ENCODE measurements around the gene DYNC1H1. TPM values are rescaled to one million over a fixed set of nuclear protein-coding genes. Genes with fewer than 3 reads are reported as not detected.

DYNC1H1 gene
- total RNA-seq, 1 experiment from 2014 or later = 167 TPM

DNA sequence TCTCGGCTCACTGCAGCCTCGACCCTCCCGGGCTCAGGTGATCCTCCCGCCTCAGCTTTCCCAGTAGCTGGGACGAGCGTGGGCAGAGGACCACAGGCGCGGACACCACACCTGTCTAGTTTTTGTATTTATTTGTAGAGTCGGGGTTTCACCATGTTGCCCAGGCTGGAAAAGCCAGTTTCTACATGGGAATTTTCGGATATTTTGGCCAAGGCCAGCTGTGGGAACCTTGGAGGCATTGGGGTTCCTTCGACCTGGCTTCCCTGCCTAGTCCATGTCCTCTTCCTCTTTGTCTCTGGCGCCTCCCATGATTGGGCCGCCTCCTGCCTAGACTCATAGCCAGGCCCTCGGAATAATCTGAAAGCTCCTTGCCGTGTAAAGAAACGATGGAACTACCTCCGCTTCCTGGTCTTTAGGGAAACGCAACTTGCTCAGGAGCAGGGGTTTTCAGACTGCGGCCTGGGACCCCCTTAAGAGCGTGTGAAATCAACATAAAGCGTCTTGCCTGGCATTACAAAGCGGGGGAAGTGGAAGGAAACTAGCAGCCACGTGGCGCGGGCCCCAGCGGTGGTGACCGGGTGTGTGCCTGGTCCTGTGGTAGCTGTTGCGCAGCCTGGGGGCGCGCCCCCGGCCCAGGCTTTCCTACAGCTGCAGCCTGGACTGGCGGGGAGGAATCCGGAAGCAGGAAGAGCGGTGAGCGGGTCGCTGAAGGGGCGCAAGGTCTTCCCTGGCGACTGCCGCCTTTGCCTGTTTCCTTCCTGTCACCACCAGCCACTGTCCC lies 123.8 kb downstream of the DYNC1H1 start:
- DNase-seq (ENCODE audit: low read depth) = no peak

DNA sequence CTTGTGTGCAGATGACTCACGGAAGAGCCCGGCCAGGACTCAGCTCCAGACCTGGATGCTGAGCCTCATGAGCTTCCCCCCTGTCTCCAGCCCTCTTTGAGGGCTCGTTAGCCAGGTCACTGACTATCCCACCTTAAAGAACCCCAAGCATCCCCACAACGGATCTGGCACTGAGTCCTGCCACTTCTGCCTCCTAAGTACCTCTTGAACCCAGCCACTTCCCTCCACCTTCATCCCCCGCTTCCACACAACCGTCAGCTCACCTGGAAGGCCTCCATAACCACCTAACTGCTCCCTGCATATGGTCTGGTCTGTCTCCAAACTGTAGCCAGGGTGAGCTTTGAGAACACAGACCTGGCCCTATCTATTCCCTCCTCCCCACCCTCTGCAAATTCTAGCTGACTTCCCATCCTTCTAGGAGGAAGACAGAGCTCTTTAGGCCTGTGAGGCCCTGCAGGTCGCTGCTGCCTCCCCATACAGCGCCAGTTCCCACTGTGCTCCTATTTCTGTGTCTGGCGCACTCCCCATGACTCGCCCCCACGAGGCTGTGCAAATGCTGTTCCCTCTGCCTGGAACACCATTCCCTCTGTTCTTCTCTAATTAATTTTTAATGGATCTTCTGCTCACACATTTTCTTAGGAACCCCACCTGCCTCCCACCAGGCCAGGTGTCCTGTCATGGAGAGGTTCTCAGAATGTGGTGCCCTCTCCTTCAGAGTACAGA lies 125.4 kb downstream of the DYNC1H1 start:
- DNase-seq (ENCODE audit: low read depth) = no peak

DNA sequence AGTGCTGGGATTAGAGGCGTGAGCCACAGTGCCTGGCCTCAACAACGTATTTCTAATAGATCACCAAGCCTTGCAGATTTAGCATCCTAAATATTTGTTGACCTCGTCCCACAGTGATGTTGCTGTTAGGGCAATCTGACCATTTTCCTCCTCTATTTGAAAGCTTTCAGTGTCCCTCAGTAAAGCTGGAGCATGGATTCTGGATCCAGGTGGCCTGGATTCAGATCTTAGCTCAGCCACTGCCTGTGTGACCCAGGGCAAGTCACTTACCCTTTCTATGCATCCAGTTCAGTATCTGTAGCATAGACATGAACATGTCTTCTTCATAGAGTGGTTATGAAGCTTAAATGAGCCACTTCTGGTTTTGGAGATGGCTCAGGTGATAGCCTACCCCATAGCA lies 126.3 kb downstream of the DYNC1H1 start:
- no peak for DNase-seq (ENCODE audit: low read depth)

DNA sequence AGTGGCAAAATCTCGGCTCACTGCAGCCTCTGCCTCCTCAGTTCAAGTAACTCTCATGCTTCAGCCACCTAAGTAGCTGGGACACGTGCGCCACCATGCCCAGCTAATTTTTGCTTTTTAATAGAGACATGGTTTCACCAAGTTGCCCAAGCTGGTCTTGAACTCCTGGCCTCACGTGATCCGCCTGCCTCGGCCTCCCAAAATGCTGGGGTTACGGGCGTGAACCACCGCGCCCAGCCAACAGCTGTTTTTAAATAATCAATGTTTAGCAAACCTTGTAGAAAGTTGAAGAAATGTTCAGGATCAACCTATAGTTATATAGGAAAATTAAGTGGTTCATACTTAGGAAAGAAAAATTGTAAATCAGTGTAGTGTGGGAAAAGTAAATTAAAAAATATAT lies 128.4 kb downstream of the DYNC1H1 start:
- DNase-seq (ENCODE audit: low read depth) = no peak

DNA sequence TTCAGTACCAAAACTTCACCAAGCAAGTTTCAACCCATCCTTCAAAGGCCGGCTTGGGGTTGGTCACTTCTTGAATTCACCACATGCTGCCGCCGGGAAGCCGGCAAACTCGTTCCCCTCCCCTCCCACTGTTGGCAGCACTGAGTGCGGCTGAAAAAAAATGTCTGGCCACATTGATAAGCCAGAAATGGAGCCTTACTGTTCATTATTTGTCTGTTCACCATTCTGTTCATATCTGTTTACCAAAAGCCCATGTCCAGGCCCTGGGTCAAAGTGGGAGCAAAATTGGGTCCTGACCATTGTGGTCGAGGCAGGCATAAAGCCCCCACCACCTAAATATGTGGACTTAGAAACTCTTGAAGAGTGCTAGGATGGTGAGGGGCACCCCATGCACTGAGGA lies 129.7 kb downstream of the DYNC1H1 start:
- DNase-seq (ENCODE audit: low read depth) = no peak

DNA sequence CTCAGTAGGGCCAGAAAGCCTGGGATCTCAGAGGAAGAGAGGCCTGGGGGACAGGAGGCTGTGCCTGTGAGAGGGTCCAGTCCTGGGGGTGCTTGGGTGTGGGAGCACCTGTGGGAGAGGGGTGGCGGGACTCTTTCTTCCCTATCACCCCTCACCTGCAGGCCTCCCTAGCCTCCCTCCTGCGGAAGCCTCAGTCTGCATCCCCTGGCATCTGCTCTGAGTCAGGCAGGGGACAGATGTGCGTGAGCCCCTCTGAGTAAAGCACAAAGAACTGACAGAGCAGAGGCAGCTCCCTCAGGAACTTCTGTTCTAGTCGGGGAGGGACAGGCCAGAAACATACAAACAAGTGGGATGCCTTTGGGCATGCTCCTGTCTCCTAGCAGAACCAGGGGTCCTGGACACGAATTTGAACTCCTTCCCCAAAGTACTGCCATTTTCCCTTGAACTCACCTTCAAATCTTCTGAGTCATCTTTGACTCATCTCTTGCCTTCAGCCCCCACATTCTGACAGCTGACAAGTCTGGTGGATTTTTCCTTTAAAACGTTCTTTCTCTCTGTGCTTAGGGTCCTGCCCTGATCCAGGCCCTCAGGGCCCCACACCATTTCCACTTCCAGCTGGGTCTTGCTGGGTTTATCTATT lies 131.0 kb downstream of the DYNC1H1 start:
- DNase-seq (ENCODE audit: low read depth) = peak; percentile 68

DNA sequence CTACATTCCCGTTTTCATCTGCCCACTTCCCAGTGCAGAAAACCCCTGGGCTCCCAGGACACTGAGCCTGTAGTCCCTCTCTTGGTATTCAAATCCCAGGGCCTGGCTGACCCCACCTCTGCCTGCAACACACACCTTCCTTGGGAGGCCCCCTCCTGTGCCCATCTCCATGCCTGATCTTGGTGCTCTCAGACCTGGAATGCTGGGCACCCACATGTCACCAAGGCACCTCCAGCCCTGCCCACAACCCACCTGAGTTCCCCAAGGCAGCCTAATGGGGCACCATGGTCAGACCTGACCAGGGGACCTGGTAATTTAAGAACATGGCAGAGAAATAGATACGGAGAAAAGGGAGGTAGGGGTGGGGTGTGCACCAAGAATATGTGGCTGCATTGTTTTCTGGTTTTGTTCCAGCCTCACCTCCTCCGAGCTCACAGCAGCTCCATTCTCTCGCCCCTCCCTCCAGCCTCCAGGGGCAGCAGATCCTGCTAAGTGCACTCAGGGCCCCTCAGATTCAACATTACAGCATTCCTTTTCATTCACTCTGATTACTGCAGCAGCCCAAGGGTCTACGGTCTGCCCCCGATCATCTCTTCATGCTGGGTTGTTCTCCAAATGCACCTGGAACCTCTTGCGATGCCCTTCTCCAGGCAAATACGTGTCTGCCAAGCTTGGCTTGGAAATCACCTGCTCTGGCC lies 131.6 kb downstream of the DYNC1H1 start:
- DNase-seq (ENCODE audit: low read depth) = no peak

DNA sequence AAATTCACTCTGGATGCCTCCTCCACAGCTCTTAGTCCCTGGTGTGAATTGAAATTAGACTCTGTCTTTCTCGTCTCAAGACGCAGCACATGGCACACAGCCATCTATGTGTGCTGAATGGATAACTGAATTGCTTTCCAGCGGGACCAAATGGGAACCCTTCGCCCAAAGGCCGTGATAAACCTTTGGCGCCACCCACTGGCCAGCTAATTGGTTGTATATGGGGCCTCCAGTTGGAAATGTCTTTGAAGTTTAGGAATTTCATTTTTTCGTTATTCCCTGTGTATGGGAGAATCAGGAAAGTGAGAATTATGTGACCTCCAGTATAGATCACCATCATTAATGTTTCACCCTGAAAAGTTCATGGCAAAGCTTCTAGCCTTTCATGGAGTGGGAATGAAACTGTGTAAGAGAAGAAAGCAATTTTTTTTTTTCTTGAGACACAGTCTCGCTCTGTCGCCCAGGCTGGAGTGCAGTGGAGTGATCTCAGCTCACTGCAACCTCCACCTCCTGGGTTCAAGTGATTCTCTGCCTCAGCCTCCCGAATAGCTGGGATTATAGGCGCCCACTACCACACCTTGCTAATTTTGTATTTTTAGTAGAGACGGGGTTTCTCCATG lies 132.3 kb downstream of the DYNC1H1 start:
- peak; percentile 75 for DNase-seq (ENCODE audit: low read depth)

DNA sequence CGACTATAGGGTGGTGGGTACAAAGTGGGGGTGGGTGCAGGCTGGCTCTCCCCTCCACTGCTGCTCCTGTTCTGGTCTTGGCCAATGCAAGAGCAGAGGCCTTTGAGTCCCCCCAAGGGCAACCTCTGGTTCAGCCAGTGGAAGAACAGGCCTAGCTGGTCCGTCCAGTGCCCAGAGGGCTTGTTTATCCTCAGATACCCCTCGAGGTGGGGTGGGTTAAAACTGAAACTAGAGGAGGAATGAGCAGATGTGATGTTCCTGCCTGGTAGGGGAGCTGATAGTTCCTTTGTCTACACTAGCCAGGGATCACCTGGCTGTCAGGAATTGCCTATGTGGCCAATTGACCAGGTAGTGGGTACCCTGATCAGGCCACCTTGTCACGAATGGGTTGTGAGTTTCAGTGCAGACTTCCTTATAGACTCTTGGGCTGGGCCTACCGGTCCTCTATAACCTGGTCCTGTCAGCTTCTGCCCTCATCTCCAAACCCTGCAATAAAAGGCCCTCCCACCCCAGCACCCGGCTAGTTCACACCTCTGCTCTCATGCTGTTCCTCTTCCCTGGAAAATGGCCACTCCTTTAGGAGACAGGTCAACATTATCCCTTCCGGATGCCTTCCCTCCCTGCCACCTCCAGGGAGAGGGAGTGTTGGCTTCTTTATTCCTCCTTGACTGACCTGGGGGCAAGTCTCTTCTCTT lies 133.2 kb downstream of the DYNC1H1 start:
- no peak for DNase-seq (ENCODE audit: low read depth)

DNA sequence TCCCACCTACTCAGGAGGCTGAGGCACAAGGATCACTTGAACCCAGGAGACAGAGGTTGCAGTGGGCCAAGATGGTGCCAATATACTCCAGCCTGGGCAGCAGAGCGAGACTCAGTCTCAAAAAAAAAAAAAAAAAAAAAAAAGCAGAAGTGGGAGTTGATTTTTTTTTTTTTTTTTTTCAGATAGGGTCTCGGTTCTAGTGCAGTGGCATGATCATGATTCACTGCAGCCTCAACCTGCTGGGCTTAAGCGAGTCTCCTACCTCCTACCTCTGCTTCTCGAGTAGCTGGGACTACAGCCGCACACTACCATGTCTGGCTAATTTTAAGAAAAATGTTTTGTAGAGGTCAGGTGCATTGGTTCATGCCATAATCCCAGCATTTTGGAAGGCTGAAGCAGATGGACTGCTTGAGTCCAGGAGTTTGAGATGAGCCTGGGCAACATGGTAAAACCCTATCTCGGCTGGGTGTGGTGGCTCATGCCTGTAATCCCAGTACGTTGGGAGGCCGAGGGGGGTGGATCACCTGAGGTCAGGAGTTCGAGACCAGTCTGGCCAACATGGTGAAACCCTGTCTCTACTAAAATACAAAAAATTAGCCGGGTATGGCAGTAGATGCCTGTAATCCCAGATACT lies 138.8 kb downstream of the DYNC1H1 start:
- DNase-seq (ENCODE audit: low read depth) = no peak

DNA sequence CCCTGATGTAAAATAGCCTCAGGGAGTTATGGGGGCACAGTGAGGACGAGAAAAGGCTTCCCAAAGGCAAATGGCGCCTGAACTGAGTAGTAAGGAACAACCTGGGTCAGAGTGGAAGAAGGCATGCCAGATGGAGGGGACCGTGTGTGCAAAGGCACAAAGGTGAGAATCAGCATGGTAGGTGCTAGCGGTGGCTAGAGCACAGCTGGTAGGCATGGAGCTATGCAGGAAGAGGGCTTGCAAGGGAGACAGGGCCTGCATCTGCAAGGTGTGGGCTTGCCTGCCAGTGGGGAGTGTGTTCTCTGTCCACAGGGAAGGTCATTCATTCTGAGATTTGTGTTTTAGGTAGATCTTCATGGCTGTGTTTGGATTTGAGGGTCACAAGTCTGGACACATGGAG lies 141.0 kb downstream of the DYNC1H1 start:
- no peak for DNase-seq (ENCODE audit: low read depth)

Other genes with a start within 250 kb of the DYNC1H1 start
- 97.2 and 113 TPM in 2 replicates for gene PPP2R5C, start 202.9 kb upstream of the DYNC1H1 start, total RNA-seq (2014; rRNA removed; shearing (Covaris generic))
- gene HSP90AA1, start 122.5 kb downstream of the DYNC1H1 start, total RNA-seq (2014; rRNA removed; shearing (Covaris generic)) = 282 and 315 TPM in 2 replicates
- 11.4 and 16.0 TPM in 2 replicates for gene WDR20, start 175.3 kb downstream of the DYNC1H1 start, total RNA-seq (2014; rRNA removed; shearing (Covaris generic))